Measurements from ENCODE around the gene RHEBL1.

DNA sequence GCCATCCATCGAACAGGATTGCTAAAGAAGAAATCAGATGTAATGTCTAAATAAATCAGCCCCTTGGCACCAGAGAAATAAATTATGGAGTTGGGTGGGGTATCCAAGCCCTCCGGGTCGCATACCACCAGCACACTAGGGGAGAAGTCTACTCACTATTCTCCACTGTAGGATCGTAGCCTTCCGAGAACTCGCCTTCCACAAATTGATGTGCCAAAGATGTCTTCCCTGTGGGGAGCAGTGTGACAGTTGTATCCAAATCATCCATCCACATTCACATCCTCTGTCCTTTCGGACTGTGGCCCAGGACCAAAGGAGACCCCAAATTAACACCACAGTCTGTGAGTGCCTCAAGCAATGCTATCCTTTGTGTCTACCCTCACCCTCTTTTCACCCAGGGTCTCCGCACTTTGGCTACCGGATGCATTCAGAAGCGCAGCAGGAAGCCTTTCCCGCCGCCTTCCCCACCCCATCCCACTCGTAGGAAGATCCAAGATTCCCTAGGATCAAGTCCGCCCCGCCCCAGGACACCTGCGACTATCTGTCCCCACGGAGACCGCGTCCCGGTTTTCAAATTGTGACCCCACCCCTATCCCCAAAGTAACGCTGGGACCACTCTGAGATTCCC is 786 bp downstream of the RHEBL1 start:
- TF ChIP-seq, protein P1, sequence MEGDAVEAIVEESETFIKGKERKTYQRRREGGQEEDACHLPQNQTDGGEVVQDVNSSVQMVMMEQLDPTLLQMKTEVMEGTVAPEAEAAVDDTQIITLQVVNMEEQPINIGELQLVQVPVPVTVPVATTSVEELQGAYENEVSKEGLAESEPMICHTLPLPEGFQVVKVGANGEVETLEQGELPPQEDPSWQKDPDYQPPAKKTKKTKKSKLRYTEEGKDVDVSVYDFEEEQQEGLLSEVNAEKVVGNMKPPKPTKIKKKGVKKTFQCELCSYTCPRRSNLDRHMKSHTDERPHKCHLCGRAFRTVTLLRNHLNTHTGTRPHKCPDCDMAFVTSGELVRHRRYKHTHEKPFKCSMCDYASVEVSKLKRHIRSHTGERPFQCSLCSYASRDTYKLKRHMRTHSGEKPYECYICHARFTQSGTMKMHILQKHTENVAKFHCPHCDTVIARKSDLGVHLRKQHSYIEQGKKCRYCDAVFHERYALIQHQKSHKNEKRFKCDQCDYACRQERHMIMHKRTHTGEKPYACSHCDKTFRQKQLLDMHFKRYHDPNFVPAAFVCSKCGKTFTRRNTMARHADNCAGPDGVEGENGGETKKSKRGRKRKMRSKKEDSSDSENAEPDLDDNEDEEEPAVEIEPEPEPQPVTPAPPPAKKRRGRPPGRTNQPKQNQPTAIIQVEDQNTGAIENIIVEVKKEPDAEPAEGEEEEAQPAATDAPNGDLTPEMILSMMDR (conservative IDR thresholded peaks at IDR 0.05; ENCODE audit: low read depth, low read length), result no peak
- TF ChIP-seq RCOR1 (IDR thresholded peaks at IDR 0.05; ENCODE audit: insufficient replicate concordance, low read length), result no peak
- TF ChIP-seq CEBPB (IDR thresholded peaks at IDR 0.05; ENCODE audit: low read depth, low read length), result no peak
- no peak for TF ChIP-seq MAFK (IDR thresholded peaks at IDR 0.05; ENCODE audit: low read depth, low read length)
- TF ChIP-seq RFX5 (IDR thresholded peaks at IDR 0.05; ENCODE audit: low read depth, low read length), result no peak
- TF ChIP-seq POLR2A (IDR thresholded peaks at IDR 0.05; ENCODE audit: low read depth, low read length), result no peak
- no peak for TF ChIP-seq SMC3 (IDR thresholded peaks at IDR 0.05; ENCODE audit: low read depth, low read length)
- no peak for TF ChIP-seq RAD21 (IDR thresholded peaks at IDR 0.05; ENCODE audit: low read length)

Measured in IMR-90 (cell line).